ENCODE measurements around the gene TTN. TPM values are rescaled to one million over a fixed set of nuclear protein-coding genes. Genes with fewer than 3 reads are reported as not detected.
"Not testable (repeated sequence)": the region's sequence is repeated elsewhere in the genome, so short reads cannot be mapped to it uniquely, and the experiment has no call there.

Gene TTN
- total RNA-seq, 6 donors from 2014 or later = 13.8 to 895 (median 119) TPM

DNA sequence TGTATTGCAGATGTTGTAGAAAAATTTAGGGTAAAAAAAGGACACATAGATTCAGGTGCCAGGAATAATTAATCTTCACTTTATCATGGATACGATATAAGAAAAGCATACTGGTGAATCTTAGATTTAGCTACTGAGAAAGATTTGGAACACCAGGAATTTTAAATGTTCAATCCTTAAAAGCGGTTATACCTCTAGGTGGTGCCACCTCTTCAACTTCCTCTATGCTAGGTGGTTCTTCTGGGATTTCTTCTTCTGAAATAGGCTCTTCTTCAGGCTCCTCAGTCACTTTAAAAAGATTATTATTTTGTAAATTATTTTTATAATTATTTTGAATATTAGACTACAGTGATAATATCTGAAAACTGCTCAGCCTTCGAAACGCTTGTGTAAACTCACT, 133.1 kb downstream of the TTN start:
- TF ChIP-seq POLR2AphosphoS5 (IDR thresholded peaks at IDR 0.05) (no peak), EP300 (IDR thresholded peaks at IDR 0.05) (no peak), POLR2A (IDR thresholded peaks at IDR 0.05) (no peak)
- TF ChIP-seq, protein P1, sequence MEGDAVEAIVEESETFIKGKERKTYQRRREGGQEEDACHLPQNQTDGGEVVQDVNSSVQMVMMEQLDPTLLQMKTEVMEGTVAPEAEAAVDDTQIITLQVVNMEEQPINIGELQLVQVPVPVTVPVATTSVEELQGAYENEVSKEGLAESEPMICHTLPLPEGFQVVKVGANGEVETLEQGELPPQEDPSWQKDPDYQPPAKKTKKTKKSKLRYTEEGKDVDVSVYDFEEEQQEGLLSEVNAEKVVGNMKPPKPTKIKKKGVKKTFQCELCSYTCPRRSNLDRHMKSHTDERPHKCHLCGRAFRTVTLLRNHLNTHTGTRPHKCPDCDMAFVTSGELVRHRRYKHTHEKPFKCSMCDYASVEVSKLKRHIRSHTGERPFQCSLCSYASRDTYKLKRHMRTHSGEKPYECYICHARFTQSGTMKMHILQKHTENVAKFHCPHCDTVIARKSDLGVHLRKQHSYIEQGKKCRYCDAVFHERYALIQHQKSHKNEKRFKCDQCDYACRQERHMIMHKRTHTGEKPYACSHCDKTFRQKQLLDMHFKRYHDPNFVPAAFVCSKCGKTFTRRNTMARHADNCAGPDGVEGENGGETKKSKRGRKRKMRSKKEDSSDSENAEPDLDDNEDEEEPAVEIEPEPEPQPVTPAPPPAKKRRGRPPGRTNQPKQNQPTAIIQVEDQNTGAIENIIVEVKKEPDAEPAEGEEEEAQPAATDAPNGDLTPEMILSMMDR (IDR thresholded peaks at IDR 0.05) = no peak
- no peak for DNase-seq
- no peaks in the 10 kb centered on the region for H3K27me3 ChIP-seq
- no peak overlapping the region for H3K4me3 ChIP-seq
- no peak for ATAC-seq (ENCODE audit: low FRiP score in 2 of 2)
- H3K4me1 ChIP-seq = no peaks in the 10 kb centered on the region
- no peaks in the 10 kb centered on the region for H3K36me3 ChIP-seq
- H3K27ac ChIP-seq = no peak overlapping the region
- H3K9me3 ChIP-seq = no peaks in the 10 kb centered on the region
- 91 to 94% methylated on average over 4 of the region's 4 CpGs for WGBS, 2 donors

GRCh38 chr2:178666458-178666857, 140.8 kb downstream of the TTN start:
- Histone ChIP-seq H3K4me3 (no peak overlapping the region), H3K36me3 (no peaks in the 10 kb centered on the region), H3K27ac (no peak overlapping the region), H3K27me3 (no peaks in the 10 kb centered on the region), H3K4me1 (no peaks in the 10 kb centered on the region), H3K9me3 (no peaks in the 10 kb centered on the region)
- ATAC-seq (ENCODE audit: low FRiP score in 2 of 2) (no peak), DNase-seq (no peak)
- no peak for TF ChIP-seq EP300 (IDR thresholded peaks at IDR 0.05)
- no peak for TF ChIP-seq POLR2AphosphoS5 (IDR thresholded peaks at IDR 0.05)
- TF ChIP-seq, protein P1 (IDR thresholded peaks at IDR 0.05) = no peak
- no peak for TF ChIP-seq POLR2A (IDR thresholded peaks at IDR 0.05)

DNA sequence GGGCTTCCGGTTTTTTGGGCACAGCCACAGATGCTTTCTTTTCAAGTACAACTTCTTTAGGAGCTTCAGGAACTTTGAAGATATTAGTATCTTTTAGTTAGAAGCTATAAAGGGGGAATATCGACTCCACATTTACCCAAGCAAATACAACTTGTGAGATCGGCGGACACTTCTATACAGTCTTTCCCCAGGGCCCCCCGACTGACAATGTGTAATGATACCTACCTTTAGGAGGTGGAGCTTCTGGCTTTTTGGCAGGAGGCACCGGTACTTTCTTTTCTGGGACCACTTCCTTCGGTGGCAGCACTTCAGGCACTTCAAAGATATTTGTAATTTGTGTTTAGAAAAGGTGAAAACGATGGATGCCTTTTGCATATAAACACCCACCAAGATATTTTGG, 148.7 kb downstream of the TTN start:
- not testable (repeated sequence) for ATAC-seq (ENCODE audit: low FRiP score in 2 of 2); H3K9me3 ChIP-seq; H3K4me1 ChIP-seq; H3K36me3 ChIP-seq; H3K27me3 ChIP-seq; H3K27ac ChIP-seq; DNase-seq; H3K4me3 ChIP-seq
- WGBS, 2 donors = 76 to 86% methylated on average over 1 to 3 of the region's 8 CpGs

GRCh38 chr2:178650554-178650953, 156.7 kb downstream of the TTN start:
- ATAC-seq (ENCODE audit: low FRiP score in 2 of 2) (no peak), DNase-seq (no peak)
- H3K27me3 ChIP-seq = no peaks in the 10 kb centered on the region
- H3K27ac ChIP-seq = no peak overlapping the region
- 69 to 74% methylated on average over 5 of the region's 5 CpGs for WGBS, 2 donors
- H3K4me1 ChIP-seq = no peaks in the 10 kb centered on the region
- no peak for TF ChIP-seq POLR2A (IDR thresholded peaks at IDR 0.05)
- TF ChIP-seq, protein P1 (IDR thresholded peaks at IDR 0.05) = no peak
- H3K36me3 ChIP-seq = peaks cover 0 to 4% (median 0%) of the 10 kb centered on the region in 4 donors
- no peak overlapping the region for H3K4me3 ChIP-seq
- no peaks in the 10 kb centered on the region for H3K9me3 ChIP-seq

DNA sequence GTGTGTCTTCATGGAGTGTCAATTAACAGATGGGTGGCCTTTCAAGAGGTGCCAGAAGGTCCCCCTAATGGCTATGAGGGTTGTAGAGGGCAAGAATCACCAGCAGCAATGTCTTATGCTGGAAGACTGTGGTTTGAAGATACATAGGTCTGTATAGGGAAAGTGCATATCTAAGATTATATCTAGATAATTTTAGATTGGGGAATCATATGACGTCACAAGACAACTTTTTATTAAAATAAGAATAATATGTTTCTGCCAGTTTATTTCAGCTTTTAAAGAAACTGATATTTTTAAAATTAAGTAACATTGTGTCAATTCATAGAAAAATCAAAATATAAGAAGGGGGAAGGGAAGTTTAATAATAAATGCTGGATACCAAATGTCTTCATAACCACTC, 162.3 kb downstream of the TTN start:
- DNase-seq (no peak), ATAC-seq (ENCODE audit: low FRiP score in 2 of 2) (no peak)
- H3K36me3 ChIP-seq = no peaks in the 10 kb centered on the region
- 91 to 93% methylated on average over 1 of the region's 1 CpG for WGBS, 2 donors
- no peaks in the 10 kb centered on the region for H3K9me3 ChIP-seq
- no peaks in the 10 kb centered on the region for H3K27me3 ChIP-seq
- no peaks in the 10 kb centered on the region for H3K4me1 ChIP-seq
- TF ChIP-seq, protein P1 (IDR thresholded peaks at IDR 0.05) = no peak
- TF ChIP-seq POLR2AphosphoS5 (IDR thresholded peaks at IDR 0.05) (no peak), POLR2A (IDR thresholded peaks at IDR 0.05) (no peak), EP300 (IDR thresholded peaks at IDR 0.05) (no peak)
- H3K27ac ChIP-seq = no peak overlapping the region
- H3K4me3 ChIP-seq = no peak overlapping the region

Measured in upper lobe of left lung (tissue), 6 donors.